Thoracic aorta endothelial cell (primary cell): Measurements from ENCODE around the gene HSBP1L1. TPM values are rescaled to one million over a fixed set of nuclear protein-coding genes. Genes with fewer than 3 reads are reported as not detected.

Source experiments
- total RNA-seq: library from RNA; depleted of rRNA; stranded (reverse); fragments of >200 nt; gene quantifications from 2 replicates; pipeline ENCODE4 v1.2.3, GENCODE V29; 2012

HSBP1L1 gene
- 1.2 and 3.4 TPM in 2 replicates for total RNA-seq

GRCh38 chr18:79964330-79965118 lies at the start of gene HSBP1L1:
HSBP1L1 (plus strand) TSS chr18:79964643; CDS start chr18:79964736, 93 bp downstream.

GRCh38 chr18:79951545-79952455 lies 12.6 kb upstream of the HSBP1L1 start, which contains the start of gene SLC66A2:
SLC66A2 (minus strand) TSS chr18:79951653; CDS start chr18:79950926, 727 bp downstream.

GRCh38 chr18:79988451-79989194 lies 24.2 kb downstream of the HSBP1L1 start, which contains the start of gene TXNL4A:
TXNL4A (minus strand) TSS chr18:79988563; CDS start chr18:79988392, 171 bp downstream.

Other genes with a start within 250 kb of the HSBP1L1 start
- not detected in 2 replicates for gene KCNG2, start 166.7 kb upstream of the HSBP1L1 start, total RNA-seq
- 13.6 and 22.7 TPM in 2 replicates for gene SLC66A2, start 13.0 kb upstream of the HSBP1L1 start, total RNA-seq
- 96.5 and 117 TPM in 2 replicates for gene TXNL4A, start 23.9 kb downstream of the HSBP1L1 start, total RNA-seq
- 35.5 and 36.7 TPM in 2 replicates for gene RBFA, start 69.8 kb downstream of the HSBP1L1 start, total RNA-seq
- 27.1 and 27.4 TPM in 2 replicates for gene ADNP2, start 144.6 kb downstream of the HSBP1L1 start, total RNA-seq